GM18517 (cell line): ENCODE measurements around the gene RSPO1.

ENCODE experiments used
- ATAC-seq: cut with Tn5 transposase; IDR thresholded peaks from one replicate; pipeline ENCODE4 v1.9.1; 2021; ENCODE audit warnings: mild to moderate bottlenecking, moderate library complexity; ENCODE audit not compliant: unreplicated experiment

RSPO1 gene

GRCh38 chr1:37657620-37658412 lies 23.1 kb upstream of the RSPO1 start:
- no peak for ATAC-seq

GRCh38 chr1:37656881-37657280 lies 22.2 kb upstream of the RSPO1 start:
- no peak for ATAC-seq

- ATAC-seq, result no peak
These were observed 21.3 kb upstream of the RSPO1 start for GRCh38 chr1:37656026-37656425.

GRCh38 chr1:37655274-37655673 lies 20.6 kb upstream of the RSPO1 start:
- ATAC-seq, result no peak

- ATAC-seq, result no peak
These were observed 19.2 kb upstream of the RSPO1 start for GRCh38 chr1:37653906-37654305.

- no peak for ATAC-seq
These were observed 18.3 kb upstream of the RSPO1 start for GRCh38 chr1:37652976-37653375.

GRCh38 chr1:37651803-37652202 lies 17.1 kb upstream of the RSPO1 start:
- no peak for ATAC-seq

- ATAC-seq, result no peak
These were observed 16.0 kb upstream of the RSPO1 start for GRCh38 chr1:37650721-37651120.

GRCh38 chr1:37650173-37650572 lies 15.5 kb upstream of the RSPO1 start:
- ATAC-seq, result no peak

GRCh38 chr1:37647281-37647680 lies 12.6 kb upstream of the RSPO1 start:
- no peak for ATAC-seq

- ATAC-seq, result no peak
These were observed 6.4 kb upstream of the RSPO1 start for GRCh38 chr1:37641059-37641458.

GRCh38 chr1:37636435-37636834 lies 1.7 kb upstream of the RSPO1 start:
- no peak for ATAC-seq

- no peak for ATAC-seq
These were observed 555 bp upstream of the RSPO1 start for GRCh38 chr1:37634992-37635902.

- ATAC-seq, result no peak
These were observed 801 bp downstream of the RSPO1 start for GRCh38 chr1:37633938-37634243.

GRCh38 chr1:37633040-37633937 lies 1.4 kb downstream of the RSPO1 start:
- no peak for ATAC-seq

- ATAC-seq, result no peak
These were observed 3.7 kb downstream of the RSPO1 start for GRCh38 chr1:37631036-37631435.

- no peak for ATAC-seq
These were observed 4.2 kb downstream of the RSPO1 start for GRCh38 chr1:37630426-37631028.

- ATAC-seq, result no peak
These were observed 4.8 kb downstream of the RSPO1 start for GRCh38 chr1:37629726-37630425.

- no peak for ATAC-seq
These were observed 5.7 kb downstream of the RSPO1 start for GRCh38 chr1:37629008-37629407.

GRCh38 chr1:37628026-37628556 lies 6.6 kb downstream of the RSPO1 start:
- ATAC-seq, result no peak
